ENCODE results near the gene C1orf21. TPM values are rescaled to one million over a fixed set of nuclear protein-coding genes. Genes with fewer than 3 reads are reported as not detected.

Gene C1orf21
- total and polyA plus RNA-seq, 2 donors (not counting 3 experiments of a cell fraction or from before 2014, with no cell fraction given): 0.79 to 8.5 TPM

- no peaks in the 10 kb centered on the region for H3K9me3 ChIP-seq (replicated peaks; ENCODE audit: control insufficient read depth, insufficient read depth, low read length)
- H3K4me1 ChIP-seq (ENCODE audit: control insufficient read depth, extremely low read depth, insufficient read depth, low read length): no peaks in the 10 kb centered on the region
- H3K4me3 ChIP-seq (replicated peaks in 1 of 3; ENCODE audit: insufficient read depth in 1 of 3, low read depth in 1 of 3, low read length in 3 of 3): no peak overlapping the region
- no peak overlapping the region for H3K9ac ChIP-seq (replicated peaks; ENCODE audit: extremely low read depth, insufficient read depth, low read length)
- FAIRE-seq (no peak), DNase-seq (ENCODE audit: low read depth, low spot score) (no peak)
- ChIA-PET CTCF (interaction anchor here (1.1 to 1.2 kb wide), 2 partner anchors 182 to 210 kb away, joined by 3 read pairs; no protein-coding TSS in a partner anchor), POLR2A (no interaction called here)
- no peak overlapping the region for H3K4me2 ChIP-seq (ENCODE audit: insufficient read depth, low read length)
- H3K27me3 ChIP-seq (ENCODE audit: control insufficient read depth in 2 of 2, insufficient read depth in 2 of 2, low read length in 2 of 2): no peaks in the 10 kb centered on the region
- H3K79me2 ChIP-seq (ENCODE audit: control insufficient read depth, insufficient read depth, low read length): no peaks in the 10 kb centered on the region
- no peak for TF ChIP-seq FOS (IDR thresholded peaks at IDR 0.05; ENCODE audit: borderline replicate concordance, insufficient read depth, low read length)
- TF ChIP-seq, protein P1, sequence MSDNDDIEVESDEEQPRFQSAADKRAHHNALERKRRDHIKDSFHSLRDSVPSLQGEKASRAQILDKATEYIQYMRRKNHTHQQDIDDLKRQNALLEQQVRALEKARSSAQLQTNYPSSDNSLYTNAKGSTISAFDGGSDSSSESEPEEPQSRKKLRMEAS (IDR thresholded peaks at IDR 0.05; ENCODE audit: insufficient read depth, insufficient read length): no peak
- TF ChIP-seq POLR2AphosphoS5 (IDR thresholded peaks at IDR 0.05; ENCODE audit: insufficient read depth, low read depth, low read length): no peak
- TF ChIP-seq EZH2 (IDR thresholded peaks at IDR 0.05; ENCODE audit: borderline replicate concordance, low read depth, low read length, severe bottlenecking): no peak
- no peak for TF ChIP-seq JUN (IDR thresholded peaks at IDR 0.05; ENCODE audit: borderline replicate concordance, insufficient read depth, insufficient read length, low read depth)
- no peak for TF ChIP-seq MYC (IDR thresholded peaks at IDR 0.05; ENCODE audit: low read depth, low read length)
- no peak for TF ChIP-seq GATA2 (IDR thresholded peaks at IDR 0.05; ENCODE audit: insufficient read depth, insufficient read length, low read depth, low read length)
- TF ChIP-seq POLR2A (IDR thresholded peaks at IDR 0.05; ENCODE audit: low read depth, low read length): no peak
- TF ChIP-seq, protein P2, sequence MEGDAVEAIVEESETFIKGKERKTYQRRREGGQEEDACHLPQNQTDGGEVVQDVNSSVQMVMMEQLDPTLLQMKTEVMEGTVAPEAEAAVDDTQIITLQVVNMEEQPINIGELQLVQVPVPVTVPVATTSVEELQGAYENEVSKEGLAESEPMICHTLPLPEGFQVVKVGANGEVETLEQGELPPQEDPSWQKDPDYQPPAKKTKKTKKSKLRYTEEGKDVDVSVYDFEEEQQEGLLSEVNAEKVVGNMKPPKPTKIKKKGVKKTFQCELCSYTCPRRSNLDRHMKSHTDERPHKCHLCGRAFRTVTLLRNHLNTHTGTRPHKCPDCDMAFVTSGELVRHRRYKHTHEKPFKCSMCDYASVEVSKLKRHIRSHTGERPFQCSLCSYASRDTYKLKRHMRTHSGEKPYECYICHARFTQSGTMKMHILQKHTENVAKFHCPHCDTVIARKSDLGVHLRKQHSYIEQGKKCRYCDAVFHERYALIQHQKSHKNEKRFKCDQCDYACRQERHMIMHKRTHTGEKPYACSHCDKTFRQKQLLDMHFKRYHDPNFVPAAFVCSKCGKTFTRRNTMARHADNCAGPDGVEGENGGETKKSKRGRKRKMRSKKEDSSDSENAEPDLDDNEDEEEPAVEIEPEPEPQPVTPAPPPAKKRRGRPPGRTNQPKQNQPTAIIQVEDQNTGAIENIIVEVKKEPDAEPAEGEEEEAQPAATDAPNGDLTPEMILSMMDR (IDR thresholded peaks at IDR 0.05; ENCODE audit: extremely low read depth in 1 of 2, insufficient read depth in 1 of 2, low read depth in 1 of 2, low read length in 2 of 2): no peak
- H4K20me1 ChIP-seq (replicated peaks; ENCODE audit: control insufficient read depth, extremely low read depth, insufficient read depth, low read length): no peaks in the 10 kb centered on the region
- dilution Hi-C loops (cut with MboI; ENCODE audit: extremely low pct_ligation_motif_present, low sequenced_read_pairs): no loop called here
- no peak overlapping the region for H3K27ac ChIP-seq (ENCODE audit: insufficient read depth, low read depth, low read length)
- no TSS peak for BruUV-seq (replicated peaks)
- no peaks in the 10 kb centered on the region for H3K36me3 ChIP-seq (ENCODE audit: control insufficient read depth in 2 of 2, extremely low read depth in 1 of 2, insufficient read depth in 2 of 2, low read length in 2 of 2)
- H3K9me1 ChIP-seq (replicated peaks; ENCODE audit: control insufficient read depth, extremely low read depth, insufficient read depth, low read length): no peaks in the 10 kb centered on the region
- H2AFZ ChIP-seq (ENCODE audit: low read depth, low read length): no peak overlapping the region
- intact Hi-C loops (cut with micrococcal nuclease): no loop called here
Observed at GRCh38 chr1:184482136-184482535, 95.3 kb downstream of the C1orf21 start.
